Measurements from ENCODE around the gene VSX1.

Gene VSX1

GRCh38 chr20:25081730-25082497, at the start of gene VSX1:
Gene VSX1 (minus strand): TSS chr20:25082141. CDS start chr20:25082096, 45 bp downstream.
- Histone ChIP-seq H3K36me3 (replicated peaks) (no peaks in the 10 kb centered on the region), H3K9me3 (no peaks in the 10 kb centered on the region), H3K4me3 (no peak within 1 kb of the TSS), H3K27me3 (ENCODE audit: low read depth) (peaks cover 82% of the 10 kb centered on the region), H3K4me1 (no peaks in the 10 kb centered on the region)
- DNase-seq (ENCODE audit: low spot score in 2 of 2): no peak
- in situ Hi-C loops (cut with MboI; ENCODE audit: low sequenced_read_pairs): no loop called here

DNA sequence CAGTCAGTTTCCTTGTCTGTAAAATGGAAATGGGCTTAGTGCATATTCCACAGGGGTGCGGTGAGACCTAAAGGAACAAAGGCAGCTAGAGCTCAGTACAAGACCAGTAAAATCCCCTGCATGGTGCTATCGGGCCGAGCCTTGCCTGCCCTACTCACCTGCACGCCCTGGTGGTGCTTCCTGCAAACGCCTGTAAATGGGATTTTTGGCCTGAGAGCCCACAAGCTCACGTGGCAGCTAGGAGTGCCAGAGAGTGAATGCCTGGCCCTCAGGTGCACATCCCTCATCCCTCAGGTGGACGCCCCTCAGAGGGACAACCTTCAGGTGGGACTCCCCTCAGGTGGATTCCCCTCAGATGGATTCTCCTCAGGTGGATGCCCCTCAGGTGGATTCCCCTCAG, 48.0 kb upstream of the VSX1 start:
- H3K36me3 ChIP-seq (replicated peaks): no peaks in the 10 kb centered on the region
- in situ Hi-C loops (cut with MboI; ENCODE audit: low sequenced_read_pairs): no loop called here
- no peaks in the 10 kb centered on the region for H3K9me3 ChIP-seq

GRCh38 chr20:25129428-25129827, 47.5 kb upstream of the VSX1 start:
- no peaks in the 10 kb centered on the region for H3K36me3 ChIP-seq (replicated peaks)
- no peak overlapping the region for H3K4me3 ChIP-seq
- no peaks in the 10 kb centered on the region for H3K9me3 ChIP-seq
- no peaks in the 10 kb centered on the region for H3K4me1 ChIP-seq
- no peak for DNase-seq (ENCODE audit: low spot score in 2 of 2)
- in situ Hi-C loops (cut with MboI; ENCODE audit: low sequenced_read_pairs): no loop called here
- peaks cover 8% of the 10 kb centered on the region for H3K27me3 ChIP-seq (ENCODE audit: low read depth)

More for the DNA sequence above, 48.0 kb upstream of the VSX1 start:
- no peaks in the 10 kb centered on the region for H3K4me1 ChIP-seq
- H3K27me3 ChIP-seq (ENCODE audit: low read depth): peaks cover 8% of the 10 kb centered on the region
- no peak overlapping the region for H3K4me3 ChIP-seq
- no peak for DNase-seq (ENCODE audit: low spot score in 2 of 2)

GRCh38 chr20:25128649-25129048, 46.7 kb upstream of the VSX1 start:
- Histone ChIP-seq H3K27me3 (ENCODE audit: low read depth) (peaks cover 12% of the 10 kb centered on the region), H3K4me1 (no peaks in the 10 kb centered on the region), H3K9me3 (no peaks in the 10 kb centered on the region), H3K4me3 (no peak overlapping the region), H3K36me3 (replicated peaks) (no peaks in the 10 kb centered on the region)
- no peak for DNase-seq (ENCODE audit: low spot score in 2 of 2)
- in situ Hi-C loops (cut with MboI; ENCODE audit: low sequenced_read_pairs): no loop called here

DNA sequence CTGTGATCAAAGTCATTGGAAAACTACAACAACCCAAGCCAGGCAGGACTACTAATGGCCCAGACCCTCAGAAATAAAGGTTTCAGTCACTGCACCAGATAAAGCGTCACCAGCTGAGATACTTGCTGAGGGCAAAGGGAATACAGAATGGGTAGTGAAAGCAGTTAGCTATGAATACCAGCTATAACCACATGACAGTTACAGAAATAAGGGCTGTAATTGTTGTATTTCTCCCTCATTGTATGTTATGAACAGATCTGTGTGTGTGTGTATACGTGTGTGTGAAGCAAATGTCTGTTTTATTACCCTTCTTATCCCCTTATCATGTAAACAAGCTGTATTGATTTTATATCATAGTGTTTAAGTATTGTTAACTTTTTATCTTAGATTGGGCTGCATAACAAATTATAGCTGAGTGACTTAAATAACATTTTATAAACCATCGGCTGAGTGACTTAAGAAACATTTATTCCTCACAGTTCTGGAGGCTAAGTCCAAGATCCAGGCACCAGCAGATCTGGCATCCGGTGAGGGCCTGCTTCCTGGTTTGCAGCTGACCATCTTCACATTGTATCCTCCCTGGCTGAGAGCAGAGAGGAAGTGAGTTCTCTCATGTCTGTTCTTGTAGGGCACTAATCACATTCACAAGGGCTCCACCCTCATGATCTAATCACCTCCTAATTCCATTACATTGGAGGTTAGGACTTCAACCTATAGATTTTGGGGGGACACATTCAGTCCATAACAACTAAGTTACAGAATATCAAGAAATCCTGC, 46.0 kb upstream of the VSX1 start:
- H3K4me1 ChIP-seq: no peaks in the 10 kb centered on the region

DNA sequence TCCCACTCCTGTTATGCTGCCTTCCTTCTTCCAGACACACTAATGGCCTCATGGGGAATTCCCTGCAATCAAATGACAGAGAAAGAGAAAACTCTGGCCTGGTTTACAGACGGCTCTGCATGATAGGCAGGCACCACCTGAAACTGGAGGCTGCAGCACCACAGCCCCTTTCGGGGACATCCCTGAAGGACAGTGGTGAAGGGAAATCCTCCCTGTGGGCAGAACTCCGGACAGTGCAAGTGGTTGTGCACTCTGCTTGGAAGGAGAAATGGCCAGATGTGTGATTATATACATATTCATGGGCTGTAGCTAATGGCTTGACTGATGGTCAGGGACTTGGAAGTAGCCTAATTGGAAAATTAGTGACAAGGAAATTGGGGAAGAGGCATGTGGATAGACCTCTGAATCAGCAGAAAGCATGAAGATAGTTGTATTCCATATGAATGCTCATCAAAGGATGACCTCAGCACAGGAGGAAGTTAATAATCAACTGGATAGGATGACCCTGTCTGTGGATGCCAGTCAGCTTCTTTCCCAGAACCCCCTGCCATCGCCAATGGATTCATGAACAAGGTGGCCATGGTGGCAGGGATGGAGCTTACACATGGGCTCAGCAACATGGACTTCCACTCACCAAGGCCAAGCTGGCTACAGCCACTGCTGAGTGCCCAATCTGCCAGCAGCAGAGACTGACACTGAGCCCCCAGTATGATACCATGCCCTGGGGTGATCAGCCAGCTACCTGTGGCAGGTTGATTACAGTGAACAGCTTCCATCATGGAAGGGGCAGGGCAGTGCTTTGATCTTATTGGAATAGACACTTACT, 44.5 kb upstream of the VSX1 start:
- no peak overlapping the region for H3K4me3 ChIP-seq
- H3K9me3 ChIP-seq: no peaks in the 10 kb centered on the region
- H3K36me3 ChIP-seq (replicated peaks): no peaks in the 10 kb centered on the region
- H3K4me1 ChIP-seq: no peaks in the 10 kb centered on the region
- no peak for DNase-seq (ENCODE audit: low spot score in 2 of 2)
- H3K27me3 ChIP-seq (ENCODE audit: low read depth): peaks cover 5% of the 10 kb centered on the region; the same call in 1 of the 2 replicates
- in situ Hi-C loops (cut with MboI; ENCODE audit: low sequenced_read_pairs): no loop called here

More for the DNA sequence above, 46.0 kb upstream of the VSX1 start:
- Histone ChIP-seq H3K4me3 (no peak overlapping the region), H3K9me3 (no peaks in the 10 kb centered on the region), H3K27me3 (ENCODE audit: low read depth) (peaks cover 13% of the 10 kb centered on the region), H3K36me3 (replicated peaks) (no peaks in the 10 kb centered on the region)
- in situ Hi-C loops (cut with MboI; ENCODE audit: low sequenced_read_pairs): no loop called here
- DNase-seq (ENCODE audit: low spot score in 2 of 2): no peak

GRCh38 chr20:25125636-25126035, 43.7 kb upstream of the VSX1 start:
- H3K36me3 ChIP-seq (replicated peaks): no peaks in the 10 kb centered on the region
- DNase-seq (ENCODE audit: low spot score in 2 of 2): no peak
- peaks cover 8% of the 10 kb centered on the region; the same call in 1 of the 2 replicates for H3K27me3 ChIP-seq (ENCODE audit: low read depth)
- in situ Hi-C loops (cut with MboI; ENCODE audit: low sequenced_read_pairs): no loop called here
- H3K4me3 ChIP-seq: no peak overlapping the region
- H3K9me3 ChIP-seq: no peaks in the 10 kb centered on the region
- H3K4me1 ChIP-seq: no peaks in the 10 kb centered on the region

DNA sequence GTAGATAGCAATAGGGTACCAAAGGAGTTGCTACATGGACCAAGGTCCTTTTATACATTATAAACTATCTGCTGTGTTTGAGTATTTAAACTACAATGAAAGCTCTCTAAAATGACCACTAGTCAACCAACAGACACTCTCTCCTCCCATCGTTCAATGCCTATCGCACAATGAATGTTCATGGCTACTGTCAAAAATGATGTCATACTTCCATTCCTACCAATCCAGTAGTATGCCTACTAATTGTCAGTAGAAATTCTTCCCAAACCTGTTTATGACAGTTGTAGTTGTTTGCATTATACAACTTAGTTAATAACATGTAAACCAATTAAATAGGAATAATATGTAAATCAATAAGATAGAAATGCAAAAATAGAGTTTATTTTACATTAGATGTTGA, 39.0 kb upstream of the VSX1 start:
- H3K36me3 ChIP-seq (replicated peaks): no peaks in the 10 kb centered on the region
- peaks cover 14% of the 10 kb centered on the region for H3K27me3 ChIP-seq (ENCODE audit: low read depth)
- no peaks in the 10 kb centered on the region for H3K9me3 ChIP-seq
- DNase-seq (ENCODE audit: low spot score in 2 of 2): no peak
- no peak overlapping the region for H3K4me3 ChIP-seq
- H3K4me1 ChIP-seq: no peaks in the 10 kb centered on the region
- in situ Hi-C loops (cut with MboI; ENCODE audit: low sequenced_read_pairs): no loop called here

DNA sequence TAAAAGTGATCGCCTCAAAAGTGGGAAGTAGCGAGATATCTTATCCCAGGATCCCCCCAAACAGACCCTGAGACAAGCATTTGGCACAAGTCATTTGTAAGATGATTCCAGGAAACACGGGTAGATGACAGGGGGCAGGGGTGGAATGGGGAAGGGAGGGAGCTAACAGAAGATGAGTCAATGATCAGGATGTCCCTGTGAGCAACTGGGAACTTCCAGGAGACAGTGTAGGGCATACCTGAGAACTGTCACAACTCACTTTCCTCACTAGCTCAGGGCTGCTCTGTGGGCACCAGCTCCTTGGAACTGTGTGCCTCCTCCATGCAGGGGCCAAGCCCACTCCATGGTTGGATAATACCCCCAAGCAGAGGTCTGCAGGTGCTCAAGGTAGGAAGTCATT, 38.5 kb upstream of the VSX1 start:
- peaks cover 14% of the 10 kb centered on the region for H3K27me3 ChIP-seq (ENCODE audit: low read depth)
- no peak for DNase-seq (ENCODE audit: low spot score in 2 of 2)
- H3K9me3 ChIP-seq: no peaks in the 10 kb centered on the region
- in situ Hi-C loops (cut with MboI; ENCODE audit: low sequenced_read_pairs): no loop called here
- no peaks in the 10 kb centered on the region for H3K36me3 ChIP-seq (replicated peaks)
- no peak overlapping the region for H3K4me3 ChIP-seq
- no peaks in the 10 kb centered on the region for H3K4me1 ChIP-seq

DNA sequence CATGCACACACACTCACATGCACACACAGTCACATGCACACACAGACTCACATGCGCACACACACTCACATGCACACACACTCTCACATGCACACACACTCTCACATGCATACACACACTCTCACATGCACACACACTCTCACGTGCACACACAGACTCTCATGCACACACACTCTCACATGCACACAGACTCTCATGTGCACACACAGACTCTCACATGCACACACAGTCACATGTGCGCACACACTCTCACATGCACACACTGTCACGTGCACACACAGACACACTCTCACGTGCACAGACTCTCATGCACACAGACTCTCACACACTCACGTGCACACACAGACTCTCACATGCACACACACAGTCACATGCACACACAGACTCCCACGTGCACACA, 36.6 kb upstream of the VSX1 start:
- in situ Hi-C loops (cut with MboI; ENCODE audit: low sequenced_read_pairs): no loop called here
- H3K4me1 ChIP-seq: no peaks in the 10 kb centered on the region
- peaks cover 14% of the 10 kb centered on the region for H3K27me3 ChIP-seq (ENCODE audit: low read depth)
- DNase-seq (ENCODE audit: low spot score in 2 of 2): no peak
- no peaks in the 10 kb centered on the region for H3K36me3 ChIP-seq (replicated peaks)
- no peak overlapping the region for H3K4me3 ChIP-seq
- no peaks in the 10 kb centered on the region for H3K9me3 ChIP-seq

DNA sequence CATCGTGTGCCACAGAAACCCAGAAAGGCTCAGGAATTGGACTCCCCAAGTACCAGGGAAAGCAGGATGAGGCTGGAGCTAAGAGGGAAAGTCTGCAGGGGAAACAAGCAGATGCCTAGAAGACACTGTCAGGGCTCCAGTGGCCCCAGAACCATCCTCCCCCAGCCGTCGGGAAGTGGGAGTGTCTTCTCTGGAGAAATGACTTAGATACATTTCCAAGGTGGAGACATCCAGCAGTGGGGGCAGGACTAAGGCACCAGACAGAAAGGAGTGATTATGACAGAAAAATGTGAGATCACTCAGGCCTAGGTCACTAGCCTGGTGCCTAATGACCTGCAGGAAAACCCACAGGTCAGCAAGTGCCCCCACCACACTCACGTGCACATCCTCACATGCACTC, 36.0 kb upstream of the VSX1 start:
- Histone ChIP-seq H3K36me3 (replicated peaks) (no peaks in the 10 kb centered on the region), H3K27me3 (ENCODE audit: low read depth) (peaks cover 14% of the 10 kb centered on the region), H3K9me3 (no peaks in the 10 kb centered on the region), H3K4me3 (no peak overlapping the region), H3K4me1 (no peaks in the 10 kb centered on the region)
- in situ Hi-C loops (cut with MboI; ENCODE audit: low sequenced_read_pairs): no loop called here
- DNase-seq (ENCODE audit: low spot score in 2 of 2): no peak

DNA sequence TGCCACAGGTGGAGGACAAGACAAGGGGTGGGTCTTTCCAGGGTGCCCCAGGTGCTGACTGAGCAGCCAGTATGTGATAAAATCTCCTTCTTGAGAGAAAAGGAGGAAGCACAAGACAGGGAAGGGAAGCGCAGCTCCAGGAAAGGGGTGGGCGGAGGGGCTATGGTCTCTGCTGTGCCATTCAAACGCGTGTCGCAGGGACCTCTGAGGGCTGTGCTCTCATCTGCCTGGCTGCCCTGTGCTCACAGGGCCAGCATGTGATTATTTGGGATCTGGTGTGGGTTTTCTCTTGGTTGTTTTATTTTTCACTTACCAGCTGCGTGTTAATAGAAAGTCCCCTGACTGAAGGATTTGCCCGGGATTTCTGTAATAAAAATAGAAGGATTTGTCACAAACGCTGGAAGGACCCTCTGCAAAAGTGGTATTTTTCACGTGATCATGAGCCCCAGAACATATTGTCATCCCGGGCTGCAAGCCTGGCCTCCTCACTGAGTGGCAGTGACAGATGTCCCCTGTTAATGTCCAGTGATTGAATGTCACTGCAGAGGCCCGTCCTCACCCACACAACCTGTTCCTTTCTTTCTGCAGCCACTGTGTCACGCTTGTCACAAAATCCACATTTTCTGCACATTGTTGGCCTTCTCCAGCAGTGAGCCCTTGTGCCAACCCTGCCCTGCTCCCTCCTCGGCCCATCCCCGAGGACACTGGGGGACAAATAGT, 35.0 kb upstream of the VSX1 start:
- in situ Hi-C loops (cut with MboI; ENCODE audit: low sequenced_read_pairs): no loop called here
- H3K36me3 ChIP-seq (replicated peaks): no peaks in the 10 kb centered on the region
- no peak for DNase-seq (ENCODE audit: low spot score in 2 of 2)
- no peak overlapping the region for H3K4me3 ChIP-seq
- H3K4me1 ChIP-seq: no peaks in the 10 kb centered on the region
- no peaks in the 10 kb centered on the region for H3K9me3 ChIP-seq
- H3K27me3 ChIP-seq (ENCODE audit: low read depth): peaks cover 14% of the 10 kb centered on the region

GRCh38 chr20:25103526-25103925, 21.6 kb upstream of the VSX1 start:
- Histone ChIP-seq H3K27me3 (ENCODE audit: low read depth) (no peaks in the 10 kb centered on the region), H3K9me3 (no peaks in the 10 kb centered on the region), H3K36me3 (replicated peaks) (no peaks in the 10 kb centered on the region), H3K4me3 (no peak overlapping the region), H3K4me1 (no peaks in the 10 kb centered on the region)
- no peak for DNase-seq (ENCODE audit: low spot score in 2 of 2)
- in situ Hi-C loops (cut with MboI; ENCODE audit: low sequenced_read_pairs): no loop called here
